A549 (cell line): ENCODE data around the gene CEP128. TPM values are rescaled to one million over a fixed set of nuclear protein-coding genes. Genes with fewer than 3 reads are reported as not detected.
A peak's percentile ranks its signal among the peaks of the same experiment; 100 is the strongest.

Experiments
- ATAC-seq, 2 experiments: fragments of 200-7000 bp in 1 of 2; fragments of >200 bp in 1 of 2; cut with Nextera tagmentation in 1 of 2; cut with Tn5 transposase in 1 of 2; 3 replicates each; pipeline versions ENCODE4 v1.8.0 to v1.9.1; 2018 to 2020; ENCODE audit warnings: mild to moderate bottlenecking in 1 of 2, moderate library complexity in 1 of 2
- CTCF ChIA-PET: fragments of 300-600 bp; sonication (Branson Sonifier 250); formaldehyde crosslinking; extraction: SDS; loops from one replicate; lab custom pipeline; 2021; ENCODE audit warnings: antibody characterized with exemption, inconsistent platforms; lab: Yijun Ruan, JAX
- POLR2A ChIA-PET: fragments of 350-600 bp; formaldehyde crosslinking; extraction: SDS; loops from one replicate; lab custom pipeline; 2021; ENCODE audit warnings: antibody characterized with exemption, inconsistent platforms; lab: Yijun Ruan, JAX
- DNase-seq, 2 experiments: peaks; one replicate each; pipeline versions ENCODE4 v3.0.0 to v3.0.0-alpha.2; 2011 to 2016; ENCODE audit warnings: low read depth in 1 of 2, low spot score in 1 of 2
- FAIRE-seq: peaks from 2 replicates; lab custom pipeline; 2011; peaks lifted over from hg19 to GRCh38; lab: Jason Lieb, UNC
- H3K27ac ChIP-seq, 2 experiments: fragments of >200 bp; sonication (Bioruptor Twin); formaldehyde crosslinking; 3 replicates each; pipeline ENCODE4 v1.5.1; 2016 to 2017
- H3K4me1 ChIP-seq: fragments of >200 bp; sonication (Bioruptor Twin); formaldehyde crosslinking; 3 replicates; pipeline ENCODE4 v1.6.1; 2016
- H3K4me2 ChIP-seq: fragments of >200 bp; sonication (Bioruptor Twin); formaldehyde crosslinking; 3 replicates; pipeline ENCODE4 v1.6.1; 2016
- H3K4me3 ChIP-seq: fragments of >200 bp; sonication (Bioruptor Twin); formaldehyde crosslinking; 3 replicates; pipeline ENCODE4 v1.5.1; 2016
- H3K9me3 ChIP-seq: fragments of >200 bp; sonication (Bioruptor Twin); formaldehyde crosslinking; 3 replicates; pipeline ENCODE4 v1.6.1; 2016
- BHLHE40 ChIP-seq: IDR thresholded peaks from 2 replicates; pipeline ENCODE4 v1.6.1; 2012; ENCODE audit warnings: low read depth, low read length, inconsistent platforms
- CBX2 ChIP-seq: fragments of 200-600 bp; sonication (generic); IDR thresholded peaks from 2 replicates; pipeline ENCODE4 v1.6.1; 2016; ENCODE audit warnings: low read depth, mild to moderate bottlenecking, borderline replicate concordance
- CEBPB ChIP-seq, 2 experiments: fragments of >200 bp in 1 of 2; sonication (Bioruptor Twin) in 1 of 2; formaldehyde crosslinking in 1 of 2; IDR thresholded peaks; 2 replicates each; pipeline ENCODE4 v1.6.1; 2012 to 2016
- CHD2 ChIP-seq: fragments of 150-350 bp; IDR thresholded peaks from 2 replicates; pipeline ENCODE4 v1.6.1; 2014; ENCODE audit warnings: low read length; ENCODE audit not compliant: partially characterized antibody
- CHD4 ChIP-seq: fragments of 200-600 bp; sonication (generic); IDR thresholded peaks from 2 replicates; pipeline ENCODE4 v1.6.1; 2016; ENCODE audit warnings: antibody characterized with exemption, mild to moderate bottlenecking, borderline replicate concordance
- FOSL2 ChIP-seq, 2 experiments: fragments of 450-650 bp in 1 of 2; fragments of >200 bp in 1 of 2; sonication (Bioruptor Twin) in 1 of 2; formaldehyde crosslinking; IDR thresholded peaks; 2 replicates each; pipeline versions ENCODE4 v1.5.0 to v1.6.1; 2016 to 2020; ENCODE audit warnings: mild to moderate bottlenecking in 1 of 2, moderate library complexity in 1 of 2
- GATA3 ChIP-seq: IDR thresholded peaks from 2 replicates; pipeline ENCODE4 v1.6.1; 2012; ENCODE audit warnings: borderline replicate concordance
- HDAC2 ChIP-seq: fragments of 200-600 bp; sonication (generic); IDR thresholded peaks from 2 replicates; pipeline ENCODE4 v1.6.1; 2016
- HEYL ChIP-seq: fragments of 250-450 bp; sonication (Bioruptor Pico); IDR thresholded peaks from 2 replicates; pipeline ENCODE4 v1.8.0; 2021; ENCODE audit warnings: mild to moderate bottlenecking, moderate library complexity
- HOXA7 ChIP-seq: fragments of 250-450 bp; sonication (Bioruptor Pico); IDR thresholded peaks from 2 replicates; pipeline ENCODE4 v1.5.0; 2020; ENCODE audit warnings: mild to moderate bottlenecking, moderate library complexity
- JUNB ChIP-seq: fragments of >200 bp; sonication (Bioruptor Twin); formaldehyde crosslinking; IDR thresholded peaks from 2 replicates; pipeline ENCODE4 v1.6.1; 2016
- KDM1A ChIP-seq: fragments of 200-600 bp; sonication (generic); IDR thresholded peaks from 2 replicates; pipeline ENCODE4 v1.6.1; 2016; ENCODE audit warnings: low read depth, mild to moderate bottlenecking
- MAFK ChIP-seq: fragments of 450-650 bp; IDR thresholded peaks from 2 replicates; pipeline ENCODE4 v1.6.1; 2014; ENCODE audit not compliant: partially characterized antibody
- MYC ChIP-seq: IDR thresholded peaks from 2 replicates; pipeline ENCODE4 v1.6.1; 2012; ENCODE audit warnings: mild to moderate bottlenecking, inconsistent platforms, low read length, improper control_type of control experiment, borderline replicate concordance
- NFE2L2 ChIP-seq: fragments of 150-350 bp; conservative IDR thresholded peaks from 2 replicates; pipeline ENCODE4 v1.6.1; 2014; ENCODE audit warnings: low read length
- PHF8 ChIP-seq: fragments of 200-600 bp; sonication (generic); IDR thresholded peaks from 2 replicates; pipeline ENCODE4 v1.6.1; 2016; ENCODE audit warnings: low read depth, mild to moderate bottlenecking, antibody characterized with exemption, moderate library complexity, borderline replicate concordance
- POLR2AphosphoS2 ChIP-seq: conservative IDR thresholded peaks from 2 replicates; pipeline ENCODE4 v1.6.1; 2012; ENCODE audit warnings: low read length, improper control_type of control experiment, inconsistent platforms
- RARB ChIP-seq: fragments of 250-450 bp; sonication (Bioruptor Pico); IDR thresholded peaks from 2 replicates; pipeline ENCODE4 v1.8.0; 2021; ENCODE audit warnings: mild to moderate bottlenecking, moderate library complexity
- RCOR1 ChIP-seq: fragments of 150-350 bp; IDR thresholded peaks from 2 replicates; pipeline ENCODE4 v1.6.1; 2014; ENCODE audit warnings: antibody characterized with exemption, low read length, low read depth
- REST ChIP-seq: fragments of 200-600 bp; sonication (generic); IDR thresholded peaks from 2 replicates; pipeline ENCODE4 v1.6.1; 2016; ENCODE audit warnings: antibody characterized with exemption, mild to moderate bottlenecking, moderate library complexity
- RNF2 ChIP-seq: fragments of 200-600 bp; sonication (generic); IDR thresholded peaks from 2 replicates; pipeline ENCODE4 v1.6.1; 2016; ENCODE audit warnings: low read depth, mild to moderate bottlenecking, antibody characterized with exemption, moderate library complexity, borderline replicate concordance
- TP53 ChIP-seq: fragments of 250-450 bp; sonication (Bioruptor Pico); IDR thresholded peaks from 2 replicates; pipeline ENCODE4 v1.5.0; 2021; ENCODE audit warnings: mild to moderate bottlenecking, moderate library complexity
- USF2 ChIP-seq: fragments of 450-650 bp; IDR thresholded peaks from 2 replicates; pipeline ENCODE4 v1.6.1; 2014; ENCODE audit warnings: antibody characterized with exemption
- ZC3H11A ChIP-seq: fragments of 450-650 bp; IDR thresholded peaks from 2 replicates; pipeline ENCODE4 v1.6.1; 2014; ENCODE audit warnings: antibody characterized with exemption, mild to moderate bottlenecking
- ZNF302 ChIP-seq: fragments of 250-450 bp; sonication (Bioruptor Pico); IDR thresholded peaks from 2 replicates; pipeline ENCODE4 v1.9.0; 2021; ENCODE audit warnings: inconsistent platforms, mild to moderate bottlenecking, moderate library complexity
- ZSCAN20 ChIP-seq: fragments of 250-450 bp; sonication (Bioruptor Pico); IDR thresholded peaks from 2 replicates; pipeline ENCODE4 v1.8.0; 2022; ENCODE audit warnings: mild to moderate bottlenecking, moderate library complexity
- WGBS: methylation state at CpG from one replicate; pipeline ENCODE4 v1.1.6; 2017; ENCODE audit errors: missing lambda C conversion rate; 5-methylcytosine and 5-hydroxymethylcytosine counted together
- polyA plus RNA-seq, 4 experiments: library from polyadenylated mRNA; depleted of rRNA in 3 of 4; stranded (reverse); fragments of >200 nt; fragmentation: RNase III in 1 of 4; extraction: RNeasy Plus Mini Kit Qiagen cat#74134 plus additional on column Dnase treatment in 1 of 4; gene quantifications; 2 replicates in 3 of 4; 3 replicates in 1 of 4; pipeline ENCODE4 v1.2.3, GENCODE V29; 2011 to 2017
- TF ChIP-seq, protein P1 (sequence below): IDR thresholded peaks from 2 replicates; pipeline ENCODE4 v1.6.1; 2012

CEP128 gene
- polyA plus RNA-seq, 2 of the 4 experiments (the other 2 are of a cell fraction), result 5.8 to 7.0 TPM

- 67% methylated on average over 1 of the region's 1 CpG for WGBS
- no peaks in the 10 kb centered on the region for H3K4me1 ChIP-seq
- no peaks in the 10 kb centered on the region for H3K9me3 ChIP-seq
- H3K4me2 ChIP-seq, result no peak overlapping the region
- ChIA-PET CTCF (no interaction called here), POLR2A (no interaction called here)
- no peak for FAIRE-seq
- H3K27ac ChIP-seq, result no peak overlapping the region
- no peak for TF ChIP-seq RARB (CRISPR knock-in tag)
- TF ChIP-seq BHLHE40, result no peak
- TF ChIP-seq JUNB, result no peak
- no peak for TF ChIP-seq POLR2AphosphoS2
- TF ChIP-seq, all 56 proteins: peak for 0
- no peak for ATAC-seq
- no peak overlapping the region for H3K4me3 ChIP-seq
- no peak for DNase-seq
Observed at GRCh38 chr14:80770114-80770908, 171.2 kb downstream of the CEP128 start.

GRCh38 chr14:80768646-80769045 lies 172.9 kb downstream of the CEP128 start:
- H3K4me2 ChIP-seq, result no peak overlapping the region
- no peak for TF ChIP-seq GATA3
- TF ChIP-seq TP53 (CRISPR knock-in tag), result no peak
- no peak for TF ChIP-seq ZC3H11A
- no peak for TF ChIP-seq POLR2AphosphoS2
- no peak for TF ChIP-seq USF2
- TF ChIP-seq CHD4, result no peak
- no peak for TF ChIP-seq ZNF302 (CRISPR knock-in tag)
- TF ChIP-seq FOSL2 (IDR thresholded peaks at IDR 0.05), result no peak
- TF ChIP-seq FOSL2 (CRISPR knock-in tag; IDR thresholded peaks at IDR 0.05), result no peak
- TF ChIP-seq RNF2, result no peak
- TF ChIP-seq CEBPB (IDR thresholded peaks at IDR 0.05), result no peak
- TF ChIP-seq HOXA7, result no peak
- TF ChIP-seq KDM1A, result no peak
- TF ChIP-seq, all 56 proteins: peak for 0
- Histone ChIP-seq H3K4me1 (no peaks in the 10 kb centered on the region), H3K27ac (no peak overlapping the region), H3K4me3 (no peak overlapping the region), H3K9me3 (no peaks in the 10 kb centered on the region)
- ATAC-seq (no peak), FAIRE-seq (no peak), DNase-seq (no peak)
- CTCF ChIA-PET, result no interaction called here
- WGBS, result 87% methylated on average over 3 of the region's 3 CpGs
- POLR2A ChIA-PET, result no interaction called here

- H3K9me3 ChIP-seq, result no peaks in the 10 kb centered on the region
- 95% methylated on average over 6 of the region's 6 CpGs for WGBS
- ChIA-PET CTCF (no interaction called here), POLR2A (no interaction called here)
- H3K4me1 ChIP-seq, result no peaks in the 10 kb centered on the region
- no peak overlapping the region for H3K4me2 ChIP-seq
- no peak overlapping the region for H3K27ac ChIP-seq
- no peak overlapping the region for H3K4me3 ChIP-seq
- TF ChIP-seq HOXA7 (no peak), MAFK (peak; percentile 61), BHLHE40 (no peak)
- FAIRE-seq (no peak), DNase-seq (no peak), ATAC-seq (no peak)
Observed at GRCh38 chr14:80764921-80765507, 176.5 kb downstream of the CEP128 start.

- H3K9me3 ChIP-seq, result no peaks in the 10 kb centered on the region
- H3K4me1 ChIP-seq, result no peaks in the 10 kb centered on the region
- no peak overlapping the region for H3K4me3 ChIP-seq
- no peak for DNase-seq
- CTCF ChIA-PET, result no interaction called here
- WGBS, result 100% methylated on average over 1 of the region's 1 CpG
- no peak for ATAC-seq
- no peak overlapping the region for H3K27ac ChIP-seq
- FAIRE-seq, result no peak
- no peak overlapping the region for H3K4me2 ChIP-seq
- POLR2A ChIA-PET, result no interaction called here
- no peak for TF ChIP-seq NFE2L2
- no peak for TF ChIP-seq RARB (CRISPR knock-in tag)
- TF ChIP-seq RCOR1, result no peak
- no peak for TF ChIP-seq PHF8
- no peak for TF ChIP-seq ZSCAN20 (CRISPR knock-in tag)
- TF ChIP-seq REST, result no peak
- no peak for TF ChIP-seq JUNB
- no peak for TF ChIP-seq HDAC2
- no peak for TF ChIP-seq MYC
- TF ChIP-seq, protein P1, sequence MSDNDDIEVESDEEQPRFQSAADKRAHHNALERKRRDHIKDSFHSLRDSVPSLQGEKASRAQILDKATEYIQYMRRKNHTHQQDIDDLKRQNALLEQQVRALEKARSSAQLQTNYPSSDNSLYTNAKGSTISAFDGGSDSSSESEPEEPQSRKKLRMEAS, result no peak
- no peak for TF ChIP-seq TP53 (CRISPR knock-in tag)
- TF ChIP-seq POLR2AphosphoS2, result no peak
- no peak for TF ChIP-seq CHD2
- no peak for TF ChIP-seq HEYL (CRISPR knock-in tag)
- TF ChIP-seq CBX2, result no peak
Observed at GRCh38 chr14:80764496-80764895, 177.0 kb downstream of the CEP128 start.
